Caco-2 (cell line): ENCODE data around the gene TBX3. TPM values are rescaled to one million over a fixed set of nuclear protein-coding genes. Genes with fewer than 3 reads are reported as not detected.

ENCODE experiments used
- BruUV-seq: library from RNA; stranded (reverse); fragments of 400-500 nt; replicated peaks from 2 replicates; lab custom pipeline; 2021; lab: Mats Ljungman, UMichigan
- CTCF ChIA-PET: fragments of 300-600 bp; sonication (Branson Sonifier 250); formaldehyde crosslinking; loops from one replicate; lab custom pipeline; 2022; ENCODE audit warnings: antibody characterized with exemption; lab: Charles Lee
- POLR2A ChIA-PET: fragments of 300-600 bp; sonication (Branson Sonifier 250); formaldehyde crosslinking; loops from one replicate; lab custom pipeline; 2022; ENCODE audit warnings: antibody characterized with exemption; lab: Charles Lee
- DNase-seq, 2 experiments: peaks; one replicate each; pipeline versions ENCODE4 v3.0.0 to v3.0.0-alpha.2; 2020 to 2022
- H3K27me3 ChIP-seq: replicated peaks from 2 replicates; pipeline ENCODE4 v1.6.0; 2011; ENCODE audit warnings: low read length; ENCODE audit not compliant: control insufficient read depth, insufficient read depth
- H3K36me3 ChIP-seq: 2 replicates; pipeline ENCODE4 v1.5.1; 2011; ENCODE audit warnings: low read length; ENCODE audit not compliant: control insufficient read depth, insufficient read depth
- H3K4me1 ChIP-seq: fragments of 250-450 bp; sonication (Bioruptor Pico); 2 replicates; pipeline ENCODE4 v1.5.1; 2020; ENCODE audit warnings: mild to moderate bottlenecking
- H3K4me3 ChIP-seq: 2 replicates; pipeline ENCODE4 v1.5.1; 2011; ENCODE audit warnings: low read depth, mild to moderate bottlenecking, control low read depth, low read length
- H3K9me3 ChIP-seq: fragments of 250-450 bp; sonication (Bioruptor Pico); 2 replicates; pipeline ENCODE4 v1.5.1; 2020; ENCODE audit warnings: mild to moderate bottlenecking, moderate library complexity
- H3K27ac Mint-ChIP-seq: one replicate; pipeline ENCODE4 v1.8.0; 2022; ENCODE audit warnings: mixed read lengths; ENCODE audit not compliant: unreplicated experiment
- H3K27me3 Mint-ChIP-seq: one replicate; pipeline ENCODE4 v1.8.0; 2022; ENCODE audit warnings: mixed read lengths; ENCODE audit not compliant: insufficient read depth, unreplicated experiment
- H3K36me3 Mint-ChIP-seq: one replicate; pipeline ENCODE4 v1.8.0; 2022; ENCODE audit warnings: mild to moderate bottlenecking, mixed read lengths; ENCODE audit not compliant: insufficient read depth, unreplicated experiment
- H3K4me1 Mint-ChIP-seq: one replicate; pipeline ENCODE4 v1.8.0; 2022; ENCODE audit warnings: low read depth, mixed read lengths; ENCODE audit not compliant: unreplicated experiment
- H3K4me3 Mint-ChIP-seq: one replicate; pipeline ENCODE4 v1.8.0; 2022; ENCODE audit warnings: mild to moderate bottlenecking, moderate library complexity, mixed read lengths; ENCODE audit not compliant: unreplicated experiment
- H3K9me3 Mint-ChIP-seq: one replicate; pipeline ENCODE4 v1.8.0; 2022; ENCODE audit warnings: mixed read lengths; ENCODE audit not compliant: unreplicated experiment
- CTCF ChIP-seq, 2 experiments: fragments of 200-600 bp in 1 of 2; IDR thresholded peaks; 1 replicate in 1 of 2; 2 replicates in 1 of 2; pipeline versions ENCODE4 v1.5.1 to v1.8.0; 2011 to 2022; ENCODE audit warnings: antibody characterized with exemption in 1 of 2, control low read depth in 1 of 2, inconsistent platforms in 1 of 2, low read depth in 1 of 2, low read length in 1 of 2, mild to moderate bottlenecking in 1 of 2, moderate library complexity in 1 of 2; ENCODE audit not compliant: insufficient read depth in 1 of 2, severe bottlenecking in 1 of 2, unreplicated experiment in 1 of 2
- intact Hi-C: fragments of 100-400 bp; cut with micrococcal nuclease; formaldehyde crosslinking; loops from one replicate; pipeline ENCODE4 v1.10.0; 2022; ENCODE audit not compliant: unreplicated experiment
- total RNA-seq: library from RNA; stranded (reverse); gene quantifications from 2 replicates; pipeline ENCODE4 v1.2.3, GENCODE V29; 2022

The TBX3 gene
- total RNA-seq, 1 experiment from 2014 or later: 47.2 TPM

- Mint-ChIP-seq H3K36me3 (peaks cover 12% of the 10 kb centered on the region), H3K4me3 (no peak overlapping the region), H3K27me3 (no peaks in the 10 kb centered on the region), H3K4me1 (peaks cover 24% of the 10 kb centered on the region), H3K9me3 (no peaks in the 10 kb centered on the region), H3K27ac (no peak overlapping the region)
- ChIA-PET POLR2A (interaction anchor here (1.0 kb wide), 1 partner anchor 15 kb away, joined by 3 read pairs; no protein-coding TSS in a partner anchor), CTCF (interaction anchor here (0.5 to 1.8 kb wide), 2 partner anchors 15 to 617 kb away, joined by 3 to 10 read pairs; no protein-coding TSS in a partner anchor)
- BruUV-seq: no TSS peak
- intact Hi-C loops: loop anchor here (10.0 kb wide), 1 partner anchor 316 kb away; no protein-coding TSS in a partner anchor
- Histone ChIP-seq H3K36me3 (no peaks in the 10 kb centered on the region), H3K27me3 (no peaks in the 10 kb centered on the region), H3K4me3 (no peak overlapping the region), H3K9me3 (no peaks in the 10 kb centered on the region), H3K4me1 (peaks cover 20% of the 10 kb centered on the region)
- TF ChIP-seq CTCF (IDR thresholded peaks at IDR 0.05; ENCODE audit: insufficient read depth in 1 of 2, low read depth in 1 of 2, low read length in 1 of 2, severe bottlenecking in 1 of 2, unreplicated experiment in 1 of 2): no peak
- DNase-seq: no peak
These were observed 4.4 kb upstream of the TBX3 start for GRCh38 chr12:114688256-114688845.

DNA sequence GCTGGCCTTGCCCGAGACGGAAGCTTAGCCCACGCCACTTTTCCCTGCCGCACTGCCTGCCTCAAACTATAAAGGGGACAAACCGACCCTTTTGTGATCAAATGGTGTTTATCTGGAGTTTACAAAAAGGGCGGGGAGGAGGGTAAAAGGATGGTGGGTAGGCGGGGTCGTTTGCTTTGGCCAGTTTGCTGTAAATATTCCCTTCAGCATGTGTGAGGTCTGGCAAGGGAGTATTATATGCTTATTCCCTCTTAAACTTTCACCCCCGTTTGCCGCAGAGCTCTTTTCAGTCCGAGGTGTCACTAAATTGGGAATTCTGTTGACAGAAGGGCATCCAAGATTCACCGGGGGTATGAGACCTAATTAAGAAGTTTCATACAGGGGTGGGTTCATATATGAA lies 3.8 kb upstream of the TBX3 start:
- no peaks in the 10 kb centered on the region for H3K9me3 Mint-ChIP-seq
- ChIA-PET POLR2A (interaction anchor here (1.0 kb wide), 1 partner anchor 16 kb away, joined by 3 read pairs; no protein-coding TSS in a partner anchor), CTCF (interaction anchor here (1.8 kb wide), 1 partner anchor 15 kb away, joined by 10 read pairs; no protein-coding TSS in a partner anchor)
- no peak for TF ChIP-seq CTCF (IDR thresholded peaks at IDR 0.05; ENCODE audit: insufficient read depth in 1 of 2, low read depth in 1 of 2, low read length in 1 of 2, severe bottlenecking in 1 of 2, unreplicated experiment in 1 of 2)
- peaks cover 24% of the 10 kb centered on the region for H3K4me1 Mint-ChIP-seq
- H3K4me3 Mint-ChIP-seq: no peak overlapping the region
- Histone ChIP-seq H3K27me3 (no peaks in the 10 kb centered on the region), H3K4me1 (peaks cover 20% of the 10 kb centered on the region), H3K9me3 (no peaks in the 10 kb centered on the region), H3K36me3 (no peaks in the 10 kb centered on the region), H3K4me3 (no peak overlapping the region)
- peaks cover 18% of the 10 kb centered on the region for H3K36me3 Mint-ChIP-seq
- intact Hi-C loops: loop anchor here (10.0 kb wide), 1 partner anchor 317 kb away; no protein-coding TSS in a partner anchor
- no peak for DNase-seq
- BruUV-seq: no TSS peak
- no peak overlapping the region for H3K27ac Mint-ChIP-seq
- H3K27me3 Mint-ChIP-seq: no peaks in the 10 kb centered on the region

DNA sequence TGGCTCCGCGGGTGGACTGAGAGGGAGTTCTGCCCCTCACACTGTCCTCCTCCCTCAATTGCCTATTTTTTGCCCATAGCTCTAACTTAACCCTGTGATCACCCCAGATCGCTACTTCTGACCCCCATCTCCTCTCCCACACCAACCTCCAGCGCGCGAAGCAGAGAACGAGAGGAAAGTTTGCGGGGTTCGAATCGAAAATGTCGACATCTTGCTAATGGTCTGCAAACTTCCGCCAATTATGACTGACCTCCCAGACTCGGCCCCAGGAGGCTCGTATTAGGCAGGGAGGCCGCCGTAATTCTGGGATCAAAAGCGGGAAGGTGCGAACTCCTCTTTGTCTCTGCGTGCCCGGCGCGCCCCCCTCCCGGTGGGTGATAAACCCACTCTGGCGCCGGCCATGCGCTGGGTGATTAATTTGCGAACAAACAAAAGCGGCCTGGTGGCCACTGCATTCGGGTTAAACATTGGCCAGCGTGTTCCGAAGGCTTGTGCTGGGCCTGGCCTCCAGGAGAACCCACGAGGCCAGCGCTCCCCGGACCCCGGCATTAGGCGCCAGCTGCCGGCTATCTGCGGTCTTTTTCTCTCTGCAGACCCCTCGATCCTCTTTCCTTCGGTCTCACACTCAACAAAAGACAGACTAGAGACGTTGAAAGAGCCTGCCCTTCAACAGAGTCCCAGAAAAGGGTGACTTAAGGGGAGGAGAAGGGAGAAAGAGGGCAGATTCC lies 3.0 kb upstream of the TBX3 start:
- Histone ChIP-seq H3K4me3 (no peak overlapping the region), H3K27me3 (no peaks in the 10 kb centered on the region), H3K36me3 (no peaks in the 10 kb centered on the region), H3K4me1 (peaks cover 20% of the 10 kb centered on the region), H3K9me3 (no peaks in the 10 kb centered on the region)
- H3K36me3 Mint-ChIP-seq: peaks cover 26% of the 10 kb centered on the region
- peaks cover 24% of the 10 kb centered on the region for H3K4me1 Mint-ChIP-seq
- TF ChIP-seq CTCF (IDR thresholded peaks at IDR 0.05; ENCODE audit: insufficient read depth in 1 of 2, low read depth in 1 of 2, low read length in 1 of 2, severe bottlenecking in 1 of 2, unreplicated experiment in 1 of 2): no peak
- peak overlapping the region; percentile 90 for H3K4me3 Mint-ChIP-seq
- no TSS peak for BruUV-seq
- ChIA-PET POLR2A (no interaction called here), CTCF (interaction anchor here (1.8 kb wide), 1 partner anchor 16 kb away, joined by 10 read pairs; no protein-coding TSS in a partner anchor)
- intact Hi-C loops: loop anchor here (10.0 kb wide), 1 partner anchor 318 kb away; no protein-coding TSS in a partner anchor
- no peak overlapping the region for H3K27ac Mint-ChIP-seq
- DNase-seq: no peak
- no peaks in the 10 kb centered on the region for H3K27me3 Mint-ChIP-seq
- H3K9me3 Mint-ChIP-seq: no peaks in the 10 kb centered on the region
